ENCODE data around the gene BTBD7.

GRCh38 chr14:93331728-93332396 is 974 bp downstream of the BTBD7 start:
- TF ChIP-seq, protein P1, sequence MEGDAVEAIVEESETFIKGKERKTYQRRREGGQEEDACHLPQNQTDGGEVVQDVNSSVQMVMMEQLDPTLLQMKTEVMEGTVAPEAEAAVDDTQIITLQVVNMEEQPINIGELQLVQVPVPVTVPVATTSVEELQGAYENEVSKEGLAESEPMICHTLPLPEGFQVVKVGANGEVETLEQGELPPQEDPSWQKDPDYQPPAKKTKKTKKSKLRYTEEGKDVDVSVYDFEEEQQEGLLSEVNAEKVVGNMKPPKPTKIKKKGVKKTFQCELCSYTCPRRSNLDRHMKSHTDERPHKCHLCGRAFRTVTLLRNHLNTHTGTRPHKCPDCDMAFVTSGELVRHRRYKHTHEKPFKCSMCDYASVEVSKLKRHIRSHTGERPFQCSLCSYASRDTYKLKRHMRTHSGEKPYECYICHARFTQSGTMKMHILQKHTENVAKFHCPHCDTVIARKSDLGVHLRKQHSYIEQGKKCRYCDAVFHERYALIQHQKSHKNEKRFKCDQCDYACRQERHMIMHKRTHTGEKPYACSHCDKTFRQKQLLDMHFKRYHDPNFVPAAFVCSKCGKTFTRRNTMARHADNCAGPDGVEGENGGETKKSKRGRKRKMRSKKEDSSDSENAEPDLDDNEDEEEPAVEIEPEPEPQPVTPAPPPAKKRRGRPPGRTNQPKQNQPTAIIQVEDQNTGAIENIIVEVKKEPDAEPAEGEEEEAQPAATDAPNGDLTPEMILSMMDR (IDR thresholded peaks at IDR 0.05 in 4 of 5, conservative IDR thresholded peaks at IDR 0.05 in 1 of 5): no peak
- TF ChIP-seq POLR2A (IDR thresholded peaks at IDR 0.05): no peak

Data from gastrocnemius medialis (tissue), 4 donors.